ENCODE measurements around the gene CNFN.

CNFN gene

GRCh38 chr19:42411581-42412178 is 21.6 kb upstream of the CNFN start:
- Histone ChIP-seq H3K27me3 (ENCODE audit: control insufficient read depth in 1 of 2, insufficient read depth in 2 of 2, low read length in 2 of 2) (no peaks in the 10 kb centered on the region), H3K4me1 (ENCODE audit: control insufficient read depth in 1 of 2, insufficient read depth in 2 of 2, low read length in 2 of 2) (peaks cover 3 to 4% of the 10 kb centered on the region in 2 donors), H3K27ac (ENCODE audit: low read depth, low read length) (no peak overlapping the region), H3K9me3 (ENCODE audit: control insufficient read depth in 1 of 2, low read length in 2 of 2) (no peaks in the 10 kb centered on the region), H3K36me3 (ENCODE audit: control insufficient read depth in 1 of 2, insufficient read depth in 2 of 2, low read length in 2 of 2) (peaks cover 0 to 12% of the 10 kb centered on the region in 2 donors), H3K9ac (ENCODE audit: low read depth in 1 of 2, low read length in 2 of 2) (no peak overlapping the region), H3K4me3 (ENCODE audit: low read depth in 1 of 2, low read length in 2 of 2) (no peak overlapping the region)

DNA sequence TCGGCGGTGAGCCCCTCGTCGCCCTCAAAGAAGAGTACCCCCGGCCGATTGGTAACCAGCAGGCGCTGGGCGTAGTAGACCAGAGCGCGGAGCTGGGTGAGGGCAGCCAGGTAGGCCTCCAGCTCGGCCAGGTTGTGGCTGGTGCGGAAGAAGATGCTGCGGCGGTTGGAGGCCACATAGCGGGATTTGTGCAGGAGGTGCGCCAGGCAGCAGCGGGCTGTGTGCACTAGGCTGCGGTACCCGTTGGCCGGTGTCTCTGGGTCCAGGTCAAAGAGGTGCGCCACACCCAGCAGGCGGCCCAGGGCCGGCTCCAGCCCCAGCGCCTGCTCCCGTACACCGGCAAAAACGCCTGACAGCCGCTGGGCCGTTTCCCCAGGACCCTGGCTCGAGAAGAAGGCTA is 20.3 kb upstream of the CNFN start:
- no peak overlapping the region for H3K27ac ChIP-seq (ENCODE audit: low read depth, low read length)
- H3K9me3 ChIP-seq (ENCODE audit: control insufficient read depth in 1 of 2, low read length in 2 of 2): no peaks in the 10 kb centered on the region
- H3K4me3 ChIP-seq (ENCODE audit: low read depth in 1 of 2, low read length in 2 of 2): no peak overlapping the region
- H3K4me1 ChIP-seq (ENCODE audit: control insufficient read depth in 1 of 2, insufficient read depth in 2 of 2, low read length in 2 of 2): peaks cover 3 to 4% of the 10 kb centered on the region in 2 donors
- H3K9ac ChIP-seq (ENCODE audit: low read depth in 1 of 2, low read length in 2 of 2): no peak overlapping the region
- peaks cover 0 to 14% of the 10 kb centered on the region in 2 donors for H3K36me3 ChIP-seq (ENCODE audit: control insufficient read depth in 1 of 2, insufficient read depth in 2 of 2, low read length in 2 of 2)
- no peaks in the 10 kb centered on the region for H3K27me3 ChIP-seq (ENCODE audit: control insufficient read depth in 1 of 2, insufficient read depth in 2 of 2, low read length in 2 of 2)

GRCh38 chr19:42409477-42409876 is 19.4 kb upstream of the CNFN start:
- peaks cover 0 to 14% of the 10 kb centered on the region in 2 donors for H3K36me3 ChIP-seq (ENCODE audit: control insufficient read depth in 1 of 2, insufficient read depth in 2 of 2, low read length in 2 of 2)
- H3K27ac ChIP-seq (ENCODE audit: low read depth, low read length): no peak overlapping the region

GRCh38 chr19:42407816-42408175 is 17.7 kb upstream of the CNFN start:
- Histone ChIP-seq H3K36me3 (ENCODE audit: control insufficient read depth in 1 of 2, insufficient read depth in 2 of 2, low read length in 2 of 2) (peaks cover 0 to 14% of the 10 kb centered on the region in 2 donors), H3K27ac (ENCODE audit: low read depth, low read length) (no peak overlapping the region), H3K9ac (ENCODE audit: low read depth in 1 of 2, low read length in 2 of 2) (no peak overlapping the region), H3K4me1 (ENCODE audit: control insufficient read depth in 1 of 2, insufficient read depth in 2 of 2, low read length in 2 of 2) (peaks cover 3 to 4% of the 10 kb centered on the region in 2 donors), H3K27me3 (ENCODE audit: control insufficient read depth in 1 of 2, insufficient read depth in 2 of 2, low read length in 2 of 2) (no peaks in the 10 kb centered on the region), H3K9me3 (ENCODE audit: control insufficient read depth in 1 of 2, low read length in 2 of 2) (no peaks in the 10 kb centered on the region), H3K4me3 (ENCODE audit: low read depth in 1 of 2, low read length in 2 of 2) (no peak overlapping the region)

More at GRCh38 chr19:42409477-42409876, 19.4 kb upstream of the CNFN start:
- Histone ChIP-seq H3K9ac (ENCODE audit: low read depth in 1 of 2, low read length in 2 of 2) (no peak overlapping the region), H3K9me3 (ENCODE audit: control insufficient read depth in 1 of 2, low read length in 2 of 2) (no peaks in the 10 kb centered on the region), H3K4me3 (ENCODE audit: low read depth in 1 of 2, low read length in 2 of 2) (no peak overlapping the region), H3K4me1 (ENCODE audit: control insufficient read depth in 1 of 2, insufficient read depth in 2 of 2, low read length in 2 of 2) (peaks cover 3 to 4% of the 10 kb centered on the region in 2 donors), H3K27me3 (ENCODE audit: control insufficient read depth in 1 of 2, insufficient read depth in 2 of 2, low read length in 2 of 2) (no peaks in the 10 kb centered on the region)

GRCh38 chr19:42407085-42407815 is 17.2 kb upstream of the CNFN start:
- no peaks in the 10 kb centered on the region for H3K9me3 ChIP-seq (ENCODE audit: control insufficient read depth in 1 of 2, low read length in 2 of 2)
- peaks cover 3 to 4% of the 10 kb centered on the region in 2 donors for H3K4me1 ChIP-seq (ENCODE audit: control insufficient read depth in 1 of 2, insufficient read depth in 2 of 2, low read length in 2 of 2)
- H3K4me3 ChIP-seq (ENCODE audit: low read depth in 1 of 2, low read length in 2 of 2): no peak overlapping the region
- H3K27ac ChIP-seq (ENCODE audit: low read depth, low read length): no peak overlapping the region
- peaks cover 0 to 14% of the 10 kb centered on the region in 2 donors for H3K36me3 ChIP-seq (ENCODE audit: control insufficient read depth in 1 of 2, insufficient read depth in 2 of 2, low read length in 2 of 2)
- H3K9ac ChIP-seq (ENCODE audit: low read depth in 1 of 2, low read length in 2 of 2): no peak overlapping the region
- no peaks in the 10 kb centered on the region for H3K27me3 ChIP-seq (ENCODE audit: control insufficient read depth in 1 of 2, insufficient read depth in 2 of 2, low read length in 2 of 2)

DNA sequence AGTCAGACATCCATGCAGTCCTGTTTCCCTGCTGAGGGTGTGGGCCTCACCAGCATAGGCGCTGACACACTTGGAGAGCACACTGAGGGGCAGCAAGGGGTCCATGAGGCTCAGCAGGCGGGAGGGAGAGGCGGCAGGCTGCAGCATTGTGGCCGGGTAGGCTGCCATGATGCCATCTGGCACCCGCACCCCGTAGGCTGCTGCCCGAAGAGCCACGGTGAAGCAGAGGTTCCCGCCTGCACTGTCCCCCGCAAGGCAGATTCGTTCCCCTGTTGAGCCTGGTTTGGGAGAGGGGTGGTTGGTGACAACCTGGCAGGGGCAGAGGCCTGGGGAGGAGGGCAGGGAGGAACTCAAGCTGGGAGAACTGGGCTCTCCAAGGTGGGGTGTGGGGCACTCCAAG is 16.0 kb upstream of the CNFN start:
- H3K27ac ChIP-seq (ENCODE audit: low read depth, low read length): no peak overlapping the region
- no peak overlapping the region for H3K4me3 ChIP-seq (ENCODE audit: low read depth in 1 of 2, low read length in 2 of 2)
- peaks cover 0 to 14% of the 10 kb centered on the region in 2 donors for H3K36me3 ChIP-seq (ENCODE audit: control insufficient read depth in 1 of 2, insufficient read depth in 2 of 2, low read length in 2 of 2)
- H3K9ac ChIP-seq (ENCODE audit: low read depth in 1 of 2, low read length in 2 of 2): no peak overlapping the region
- no peaks in the 10 kb centered on the region for H3K27me3 ChIP-seq (ENCODE audit: control insufficient read depth in 1 of 2, insufficient read depth in 2 of 2, low read length in 2 of 2)
- peaks cover 4 to 5% of the 10 kb centered on the region in 2 donors for H3K4me1 ChIP-seq (ENCODE audit: control insufficient read depth in 1 of 2, insufficient read depth in 2 of 2, low read length in 2 of 2)
- H3K9me3 ChIP-seq (ENCODE audit: control insufficient read depth in 1 of 2, low read length in 2 of 2): no peaks in the 10 kb centered on the region

DNA sequence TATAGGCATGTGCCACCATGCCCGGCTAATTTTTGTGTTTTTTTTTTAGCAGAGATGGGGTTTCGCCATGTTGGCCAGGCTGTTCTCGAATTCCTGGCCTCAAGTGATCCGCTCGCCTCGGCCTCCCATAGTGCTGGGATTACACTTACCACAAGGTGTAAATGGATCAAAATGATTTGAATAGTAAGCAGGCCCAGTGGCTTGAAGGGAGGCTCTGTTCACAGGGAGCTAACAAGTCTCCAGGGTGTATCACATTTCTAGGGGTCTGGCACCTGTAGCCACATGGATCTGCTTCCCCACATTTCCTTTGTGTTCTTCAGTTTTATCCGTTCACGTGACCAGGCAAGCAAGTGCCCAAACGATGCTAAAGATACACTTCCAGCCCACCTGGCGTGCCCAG is 13.5 kb upstream of the CNFN start:
- H3K9ac ChIP-seq (ENCODE audit: low read depth in 1 of 2, low read length in 2 of 2): no peak overlapping the region
- H3K36me3 ChIP-seq (ENCODE audit: control insufficient read depth in 1 of 2, insufficient read depth in 2 of 2, low read length in 2 of 2): peaks cover 0 to 14% of the 10 kb centered on the region in 2 donors
- H3K9me3 ChIP-seq (ENCODE audit: control insufficient read depth in 1 of 2, low read length in 2 of 2): no peaks in the 10 kb centered on the region
- peaks cover 0 to 5% of the 10 kb centered on the region in 2 donors for H3K4me1 ChIP-seq (ENCODE audit: control insufficient read depth in 1 of 2, insufficient read depth in 2 of 2, low read length in 2 of 2)
- H3K27me3 ChIP-seq (ENCODE audit: control insufficient read depth in 1 of 2, insufficient read depth in 2 of 2, low read length in 2 of 2): no peaks in the 10 kb centered on the region
- H3K27ac ChIP-seq (ENCODE audit: low read depth, low read length): no peak overlapping the region
- H3K4me3 ChIP-seq (ENCODE audit: low read depth in 1 of 2, low read length in 2 of 2): no peak overlapping the region

DNA sequence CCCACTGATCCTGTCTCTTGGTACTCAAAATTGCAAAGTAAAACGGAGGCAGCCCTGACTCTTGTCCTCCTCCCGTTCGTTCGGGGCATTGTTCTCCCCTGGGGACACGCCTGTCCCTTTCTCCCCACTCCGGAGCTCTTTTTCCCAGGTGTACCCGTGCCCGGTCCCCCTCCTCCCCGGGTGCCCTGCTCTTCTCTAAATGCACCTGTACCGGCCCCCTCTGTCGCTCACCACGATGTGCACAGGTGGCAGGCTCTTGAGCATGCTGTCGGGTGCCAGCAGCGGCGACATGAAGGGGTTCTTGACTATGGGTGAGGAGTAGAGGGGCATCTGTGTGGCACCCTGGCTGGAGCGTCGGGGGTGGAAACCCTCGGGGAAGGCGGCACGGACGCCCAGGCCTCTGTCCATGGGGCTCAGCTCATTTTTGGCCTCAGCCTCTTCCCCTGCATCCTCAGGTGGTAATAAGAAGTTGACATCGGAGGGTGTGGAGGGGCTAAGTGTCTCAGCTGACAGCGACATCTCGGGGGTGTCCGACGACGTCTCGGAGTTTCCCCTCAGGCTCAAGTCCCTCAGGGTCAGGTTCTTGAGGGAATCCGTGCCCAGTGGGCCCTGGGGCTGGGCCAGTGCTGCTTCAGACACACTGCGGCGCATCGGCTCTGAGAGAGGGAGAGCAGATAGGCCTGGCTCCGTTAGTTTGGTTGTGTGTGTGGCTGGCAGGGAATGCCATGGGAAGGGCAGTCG is 12.4 kb upstream of the CNFN start:
- H3K27me3 ChIP-seq (ENCODE audit: control insufficient read depth in 1 of 2, insufficient read depth in 2 of 2, low read length in 2 of 2): no peaks in the 10 kb centered on the region
- H3K4me1 ChIP-seq (ENCODE audit: control insufficient read depth in 1 of 2, insufficient read depth in 2 of 2, low read length in 2 of 2): peaks cover 4 to 10% of the 10 kb centered on the region in 2 donors
- H3K4me3 ChIP-seq (ENCODE audit: low read depth in 1 of 2, low read length in 2 of 2): peak overlapping the region; percentile 56 to 68
- no peaks in the 10 kb centered on the region for H3K9me3 ChIP-seq (ENCODE audit: control insufficient read depth in 1 of 2, low read length in 2 of 2)
- peaks cover 0 to 7% of the 10 kb centered on the region in 2 donors for H3K36me3 ChIP-seq (ENCODE audit: control insufficient read depth in 1 of 2, insufficient read depth in 2 of 2, low read length in 2 of 2)
- no peak overlapping the region for H3K27ac ChIP-seq (ENCODE audit: low read depth, low read length)
- H3K9ac ChIP-seq (ENCODE audit: low read depth in 1 of 2, low read length in 2 of 2): no peak overlapping the region

GRCh38 chr19:42401365-42402303 is 11.5 kb upstream of the CNFN start:
- no peak overlapping the region for H3K27ac ChIP-seq (ENCODE audit: low read depth, low read length)
- H3K36me3 ChIP-seq (ENCODE audit: control insufficient read depth in 1 of 2, insufficient read depth in 2 of 2, low read length in 2 of 2): peaks cover 0 to 1% of the 10 kb centered on the region in 2 donors
- H3K4me3 ChIP-seq (ENCODE audit: low read depth in 1 of 2, low read length in 2 of 2): peak overlapping the region; percentile 56 to 68
- peak overlapping the region; percentile 33 to 54 for H3K9ac ChIP-seq (ENCODE audit: low read depth in 1 of 2, low read length in 2 of 2)
- no peaks in the 10 kb centered on the region for H3K27me3 ChIP-seq (ENCODE audit: control insufficient read depth in 1 of 2, insufficient read depth in 2 of 2, low read length in 2 of 2)
- H3K9me3 ChIP-seq (ENCODE audit: control insufficient read depth in 1 of 2, low read length in 2 of 2): no peaks in the 10 kb centered on the region
- peaks cover 8 to 16% of the 10 kb centered on the region in 2 donors for H3K4me1 ChIP-seq (ENCODE audit: control insufficient read depth in 1 of 2, insufficient read depth in 2 of 2, low read length in 2 of 2)

Data from duodenal mucosa (tissue), 2 donors.